Endothelial cell of umbilical vein (primary cell): ENCODE data around the gene OR2A25. TPM values are rescaled to one million over a fixed set of nuclear protein-coding genes. Genes with fewer than 3 reads are reported as not detected.

Experiments used
- BruUV-seq: library from RNA; stranded (reverse); fragments of 400-500 nt; replicated peaks from 2 replicates; lab custom pipeline; 2021; lab: Mats Ljungman, UMichigan
- CTCF ChIA-PET: fragments of 300-600, 350-600 bp; sonication (Branson Sonifier 250); formaldehyde crosslinking; loops from one replicate; lab custom pipeline; 2021; ENCODE audit warnings: antibody characterized with exemption, inconsistent platforms; lab: Charles Lee
- POLR2A ChIA-PET: fragments of 300-600, 350-600 bp; sonication (Branson Sonifier 250); formaldehyde crosslinking; loops from one replicate; lab custom pipeline; 2021; ENCODE audit warnings: antibody characterized with exemption, inconsistent platforms; lab: Charles Lee
- DNase-seq: peaks from one replicate; pipeline ENCODE4 v3.0.0-alpha.2; 2011; ENCODE audit warnings: low read depth, low spot score
- FAIRE-seq: peaks from 2 replicates; lab custom pipeline; 2011; peaks lifted over from hg19 to GRCh38; lab: Jason Lieb, UNC
- H2AFZ ChIP-seq: 2 replicates; pipeline ENCODE4 v1.6.0; 2012; ENCODE audit warnings: low read depth, low read length, control low read depth, inconsistent platforms
- H3K27ac ChIP-seq: 2 replicates; pipeline ENCODE4 v1.5.1; 2011; ENCODE audit warnings: low read depth, mild to moderate bottlenecking, control low read depth, low read length, moderate library complexity; ENCODE audit not compliant: insufficient read depth
- H3K27me3 ChIP-seq, 2 experiments: 2 replicates each; pipeline versions ENCODE4 v1.6.0 to v1.6.1; 2011; ENCODE audit warnings: low read length in 2 of 2, mixed read lengths in 1 of 2; ENCODE audit not compliant: control insufficient read depth in 2 of 2, insufficient read depth in 2 of 2
- H3K36me3 ChIP-seq, 2 experiments: 2 replicates in 1 of 2; 3 replicates in 1 of 2; pipeline ENCODE4 v1.5.1; 2011; ENCODE audit warnings: low read length in 2 of 2, mild to moderate bottlenecking in 1 of 2, moderate library complexity in 1 of 2; ENCODE audit not compliant: control insufficient read depth in 2 of 2, insufficient read depth in 2 of 2; ENCODE audit errors: extremely low read depth in 1 of 2
- H3K4me1 ChIP-seq: 3 replicates; pipeline ENCODE4 v1.5.1; 2011; ENCODE audit warnings: mild to moderate bottlenecking, low read length; ENCODE audit not compliant: control insufficient read depth, insufficient read depth; ENCODE audit errors: extremely low read depth
- H3K4me2 ChIP-seq: 2 replicates; pipeline ENCODE4 v1.6.1; 2011; ENCODE audit warnings: low read length, control low read depth, mixed read lengths; ENCODE audit not compliant: insufficient read depth
- H3K4me3 ChIP-seq, 3 experiments: fragments of 200-600 bp in 1 of 3; sonication (generic), shearing (Covaris generic) in 1 of 3; replicated peaks in 1 of 3; 2 replicates each; pipeline ENCODE4 v1.5.1; 2011 to 2016; ENCODE audit warnings: control low read depth in 3 of 3, low read length in 3 of 3, mild to moderate bottlenecking in 2 of 3, inconsistent platforms in 1 of 3, low read depth in 1 of 3, moderate library complexity in 1 of 3; ENCODE audit not compliant: insufficient read depth in 1 of 3
- H3K79me2 ChIP-seq: 2 replicates; pipeline ENCODE4 v1.6.0; 2012; ENCODE audit warnings: low read length, inconsistent platforms; ENCODE audit not compliant: control insufficient read depth, insufficient read depth
- H3K9ac ChIP-seq: replicated peaks from 2 replicates; pipeline ENCODE3; 2011; ENCODE audit warnings: low read length, control low read depth; ENCODE audit not compliant: insufficient read depth; ENCODE audit errors: extremely low read depth
- H3K9me1 ChIP-seq: replicated peaks from 3 replicates; pipeline ENCODE4 v1.6.0; 2011; ENCODE audit warnings: mild to moderate bottlenecking, low read length; ENCODE audit not compliant: control insufficient read depth, insufficient read depth; ENCODE audit errors: extremely low read depth
- H3K9me3 ChIP-seq: replicated peaks from 2 replicates; pipeline ENCODE4 v1.5.1; 2012; ENCODE audit warnings: low read length, inconsistent platforms; ENCODE audit not compliant: control insufficient read depth, insufficient read depth
- H4K20me1 ChIP-seq: replicated peaks from 2 replicates; pipeline ENCODE3; 2011; ENCODE audit warnings: mild to moderate bottlenecking, low read length; ENCODE audit not compliant: control insufficient read depth, insufficient read depth; ENCODE audit errors: extremely low read depth
- EZH2 ChIP-seq: IDR thresholded peaks from 2 replicates; pipeline ENCODE4 v1.6.1; 2012; ENCODE audit warnings: borderline replicate concordance, low read depth, mild to moderate bottlenecking, moderate library complexity, low read length, inconsistent platforms; ENCODE audit not compliant: severe bottlenecking
- FOS ChIP-seq: IDR thresholded peaks from 2 replicates; pipeline ENCODE4 v1.6.1; 2011; ENCODE audit warnings: mild to moderate bottlenecking, low read length, moderate library complexity, borderline replicate concordance; ENCODE audit not compliant: insufficient read depth
- JUN ChIP-seq: IDR thresholded peaks from 2 replicates; pipeline ENCODE4 v1.6.1; 2011; ENCODE audit warnings: borderline replicate concordance, low read depth; ENCODE audit not compliant: insufficient read length, insufficient read depth
- MYC ChIP-seq: IDR thresholded peaks from one replicate; pipeline ENCODE4 v1.6.1; 2011; ENCODE audit warnings: mild to moderate bottlenecking, low read depth, low read length
- POLR2A ChIP-seq: IDR thresholded peaks from 2 replicates; pipeline ENCODE4 v1.6.1; 2012; ENCODE audit warnings: low read depth, mild to moderate bottlenecking, control low read depth, low read length
- POLR2AphosphoS5 ChIP-seq: IDR thresholded peaks from 2 replicates; pipeline ENCODE4 v1.6.1; 2012; ENCODE audit warnings: low read depth, mild to moderate bottlenecking, control low read depth, low read length, moderate library complexity; ENCODE audit not compliant: insufficient read depth
- dilution Hi-C: fragments of 300-500 bp; cut with MboI; formaldehyde crosslinking; loops from one replicate; pipeline ENCODE4 v1.15.0; 2019; ENCODE audit warnings: low sequenced_read_pairs; ENCODE audit not compliant: extremely low pct_ligation_motif_present
- intact Hi-C: fragments of 100-400 bp; cut with micrococcal nuclease; formaldehyde crosslinking; loops from one replicate; pipeline ENCODE4 v1.10.0; 2022
- polyA plus RNA-seq, 4 experiments: library from polyadenylated mRNA; depleted of rRNA in 3 of 4; stranded (reverse) in 3 of 4; unstranded in 1 of 4; fragments of >200 nt; gene quantifications; 2 replicates each; pipeline versions ENCODE4 v1.2.1 to v1.2.3, GENCODE V29; 2011 to 2012; ENCODE audit warnings: missing spikeins in 1 of 4
- total RNA-seq: library from RNA; stranded (reverse); gene quantifications from 2 replicates; pipeline ENCODE4 v1.2.3, GENCODE V29; 2021
- TF ChIP-seq, protein P1 (sequence below): IDR thresholded peaks from 2 replicates; pipeline ENCODE4 v1.6.1; 2011; ENCODE audit not compliant: insufficient read depth, insufficient read length
- TF ChIP-seq, protein P2 (sequence below), 2 donors: IDR thresholded peaks; 1 replicate in 1 of 2; 2 replicates in 1 of 2; pipeline ENCODE4 v1.5.1; 2011; ENCODE audit warnings: low read length in 2 of 2, mild to moderate bottlenecking in 2 of 2, moderate library complexity in 2 of 2, control low read depth in 1 of 2, inconsistent platforms in 1 of 2, low read depth in 1 of 2; ENCODE audit not compliant: insufficient read depth in 1 of 2; ENCODE audit errors: extremely low read depth in 1 of 2

Gene OR2A25
- total and polyA plus RNA-seq, 2 donors (not counting 3 experiments of a cell fraction or from before 2014, with no cell fraction given): not detected

DNA sequence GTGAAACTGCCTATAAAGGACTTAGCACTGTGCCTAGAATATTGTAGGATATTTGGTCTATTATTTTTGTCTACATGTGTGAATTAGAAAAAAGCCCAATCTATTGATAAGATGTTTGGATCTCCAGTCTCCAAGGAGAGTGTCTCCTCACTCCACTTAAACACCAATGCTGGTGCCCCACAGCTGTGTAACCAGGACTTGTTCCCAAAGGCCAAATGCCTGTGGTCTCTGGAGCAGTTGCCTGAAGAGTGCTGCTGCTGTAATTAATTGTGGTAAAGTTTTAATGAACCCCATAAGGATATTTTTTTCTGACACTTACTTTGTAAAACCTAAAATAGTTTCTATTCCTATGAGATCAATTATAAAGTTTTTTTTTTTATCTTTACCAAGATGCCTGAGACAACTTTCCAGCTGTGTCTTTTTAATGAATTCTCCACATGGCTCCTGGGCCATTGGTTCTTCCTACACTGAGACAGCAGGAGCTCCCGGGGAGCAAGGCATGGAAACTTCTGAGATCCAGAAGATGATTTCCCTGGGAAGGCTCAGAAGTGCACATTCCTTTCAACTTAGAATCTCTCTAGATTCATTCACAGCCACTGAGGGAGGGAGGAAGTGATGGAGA, 32.1 kb upstream of the OR2A25 start:
- Histone ChIP-seq H3K27ac (no peak overlapping the region), H3K4me3 (no peak overlapping the region), H3K9ac (no peak overlapping the region), H3K36me3 (no peaks in the 10 kb centered on the region), H3K4me1 (peaks cover 7% of the 10 kb centered on the region), H3K27me3 (peaks cover 0 to 2% of the 10 kb centered on the region in 2 experiments), H3K79me2 (no peaks in the 10 kb centered on the region), H3K9me3 (no peaks in the 10 kb centered on the region), H3K4me2 (no peak overlapping the region), H2AFZ (no peak overlapping the region), H3K9me1 (no peaks in the 10 kb centered on the region), H4K20me1 (no peaks in the 10 kb centered on the region)
- no TSS peak for BruUV-seq
- ChIA-PET CTCF (interaction anchor here (0.9 to 2.3 kb wide), 3 partner anchors 17 to 300 kb away, joined by 3 to 5 read pairs (median 4); no protein-coding TSS in a partner anchor), POLR2A (no interaction called here)
- DNase-seq: no peak
- dilution Hi-C loops: no loop called here
- no peak for FAIRE-seq
- intact Hi-C loops: no loop called here
- TF ChIP-seq POLR2A (no peak), POLR2AphosphoS5 (no peak), MYC (no peak), EZH2 (no peak), FOS (no peak), JUN (no peak)
- TF ChIP-seq, protein P1, sequence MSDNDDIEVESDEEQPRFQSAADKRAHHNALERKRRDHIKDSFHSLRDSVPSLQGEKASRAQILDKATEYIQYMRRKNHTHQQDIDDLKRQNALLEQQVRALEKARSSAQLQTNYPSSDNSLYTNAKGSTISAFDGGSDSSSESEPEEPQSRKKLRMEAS: no peak
- TF ChIP-seq, protein P2, sequence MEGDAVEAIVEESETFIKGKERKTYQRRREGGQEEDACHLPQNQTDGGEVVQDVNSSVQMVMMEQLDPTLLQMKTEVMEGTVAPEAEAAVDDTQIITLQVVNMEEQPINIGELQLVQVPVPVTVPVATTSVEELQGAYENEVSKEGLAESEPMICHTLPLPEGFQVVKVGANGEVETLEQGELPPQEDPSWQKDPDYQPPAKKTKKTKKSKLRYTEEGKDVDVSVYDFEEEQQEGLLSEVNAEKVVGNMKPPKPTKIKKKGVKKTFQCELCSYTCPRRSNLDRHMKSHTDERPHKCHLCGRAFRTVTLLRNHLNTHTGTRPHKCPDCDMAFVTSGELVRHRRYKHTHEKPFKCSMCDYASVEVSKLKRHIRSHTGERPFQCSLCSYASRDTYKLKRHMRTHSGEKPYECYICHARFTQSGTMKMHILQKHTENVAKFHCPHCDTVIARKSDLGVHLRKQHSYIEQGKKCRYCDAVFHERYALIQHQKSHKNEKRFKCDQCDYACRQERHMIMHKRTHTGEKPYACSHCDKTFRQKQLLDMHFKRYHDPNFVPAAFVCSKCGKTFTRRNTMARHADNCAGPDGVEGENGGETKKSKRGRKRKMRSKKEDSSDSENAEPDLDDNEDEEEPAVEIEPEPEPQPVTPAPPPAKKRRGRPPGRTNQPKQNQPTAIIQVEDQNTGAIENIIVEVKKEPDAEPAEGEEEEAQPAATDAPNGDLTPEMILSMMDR (IDR thresholded peaks at IDR 0.05; ENCODE audit: extremely low read depth in 1 of 2, insufficient read depth in 1 of 2, low read depth in 1 of 2, low read length in 2 of 2): no peak
